Measurements from ENCODE around the gene TPCN1.

DNA sequence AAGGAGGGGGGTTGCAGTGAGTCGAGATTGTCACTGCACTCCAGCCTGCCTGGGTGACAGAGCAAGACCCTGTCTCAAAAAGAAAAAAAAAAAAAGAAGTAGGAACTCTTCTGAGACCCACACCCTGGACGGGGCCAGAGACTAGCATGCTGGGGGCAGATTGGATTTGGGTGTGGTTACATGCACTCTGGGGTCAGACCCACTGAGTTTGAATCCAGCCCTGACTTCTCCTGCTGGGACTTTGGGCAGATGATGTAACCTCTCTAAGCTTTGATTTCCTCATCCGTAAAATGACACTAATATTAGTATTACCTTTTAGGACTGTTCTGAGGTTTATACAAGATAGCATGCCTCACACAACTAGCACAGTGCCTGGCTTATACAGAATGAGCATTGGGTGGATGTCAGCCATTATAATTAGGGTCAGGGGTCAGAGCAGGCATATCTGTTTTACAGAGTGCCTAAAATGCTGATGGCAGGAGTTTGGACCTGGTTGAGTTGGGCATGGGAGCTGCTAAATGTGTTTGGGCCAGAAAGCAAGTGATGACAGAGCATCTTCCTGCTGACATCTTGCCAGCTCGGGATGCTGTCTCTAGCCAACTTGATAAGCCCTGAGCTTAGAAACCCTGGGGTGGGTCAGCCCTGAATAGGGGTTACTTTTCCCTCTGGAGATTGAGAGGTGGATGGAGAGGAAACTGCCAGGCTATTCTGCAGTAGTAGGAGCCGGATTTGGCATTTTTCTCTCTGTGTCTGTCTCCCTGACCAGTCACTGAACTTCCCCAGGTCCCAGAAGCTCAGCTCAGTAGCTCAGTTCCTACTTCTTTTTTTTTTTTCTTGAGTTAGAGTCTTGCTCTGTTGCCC is 15.5 kb downstream of the TPCN1 start:
- TF ChIP-seq POLR2A (IDR thresholded peaks at IDR 0.05) (no peak), POLR2AphosphoS5 (IDR thresholded peaks at IDR 0.05) (no peak)
- TF ChIP-seq, protein P1, sequence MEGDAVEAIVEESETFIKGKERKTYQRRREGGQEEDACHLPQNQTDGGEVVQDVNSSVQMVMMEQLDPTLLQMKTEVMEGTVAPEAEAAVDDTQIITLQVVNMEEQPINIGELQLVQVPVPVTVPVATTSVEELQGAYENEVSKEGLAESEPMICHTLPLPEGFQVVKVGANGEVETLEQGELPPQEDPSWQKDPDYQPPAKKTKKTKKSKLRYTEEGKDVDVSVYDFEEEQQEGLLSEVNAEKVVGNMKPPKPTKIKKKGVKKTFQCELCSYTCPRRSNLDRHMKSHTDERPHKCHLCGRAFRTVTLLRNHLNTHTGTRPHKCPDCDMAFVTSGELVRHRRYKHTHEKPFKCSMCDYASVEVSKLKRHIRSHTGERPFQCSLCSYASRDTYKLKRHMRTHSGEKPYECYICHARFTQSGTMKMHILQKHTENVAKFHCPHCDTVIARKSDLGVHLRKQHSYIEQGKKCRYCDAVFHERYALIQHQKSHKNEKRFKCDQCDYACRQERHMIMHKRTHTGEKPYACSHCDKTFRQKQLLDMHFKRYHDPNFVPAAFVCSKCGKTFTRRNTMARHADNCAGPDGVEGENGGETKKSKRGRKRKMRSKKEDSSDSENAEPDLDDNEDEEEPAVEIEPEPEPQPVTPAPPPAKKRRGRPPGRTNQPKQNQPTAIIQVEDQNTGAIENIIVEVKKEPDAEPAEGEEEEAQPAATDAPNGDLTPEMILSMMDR (IDR thresholded peaks at IDR 0.05) = no peak

Data from breast epithelium (tissue), 3 donors.